ENCODE data around the gene KLF18.
"Not testable (repeated sequence)": the region's sequence is repeated elsewhere in the genome, so short reads cannot be mapped to it uniquely, and the experiment has no call there.

The KLF18 gene

DNA sequence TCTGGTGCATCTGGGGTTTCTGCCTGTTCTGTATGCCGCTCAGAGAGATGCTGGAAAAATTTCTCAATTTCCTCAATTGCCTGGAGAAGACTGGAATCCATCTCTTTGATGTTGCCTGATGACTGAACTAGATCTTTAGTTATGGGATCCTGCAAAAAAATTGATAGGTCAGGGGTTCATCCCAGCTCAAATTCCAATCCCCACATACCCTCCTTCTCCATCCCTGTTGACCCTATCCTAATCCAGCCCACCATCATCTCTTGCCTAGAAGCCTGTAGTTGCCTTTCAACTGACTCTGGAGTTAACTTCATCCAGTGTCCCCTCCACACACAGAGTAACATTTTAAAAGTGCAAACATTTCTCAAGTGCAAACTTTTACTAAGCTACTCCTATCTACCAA lies at the start of gene KLF18:
TSS of gene KLF18 (minus strand) at position 101 of the 400 bp plus-strand sequence. CDS start at position 101, 0 bp downstream.
- DNase-seq: no peak

DNA sequence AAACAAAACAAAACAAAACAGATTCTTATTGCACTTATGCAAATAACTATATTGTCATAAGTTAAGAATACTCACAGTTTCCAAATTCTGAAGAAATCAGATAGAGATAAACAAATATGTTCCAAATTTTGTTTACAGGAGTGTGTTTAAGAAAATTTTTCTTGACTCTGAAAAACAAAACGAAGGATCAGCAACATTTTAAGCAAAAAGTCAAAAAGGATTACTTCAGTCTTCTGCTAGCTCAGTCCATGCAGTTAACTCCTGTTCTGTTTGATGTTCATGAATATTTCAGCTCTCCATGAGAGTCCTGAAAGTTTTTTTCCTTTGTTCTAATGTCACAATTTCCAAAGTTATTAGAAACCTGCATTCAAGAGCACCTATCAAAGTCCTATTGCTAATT lies 33.2 kb upstream of the KLF18 start:
- no peak for DNase-seq

DNA sequence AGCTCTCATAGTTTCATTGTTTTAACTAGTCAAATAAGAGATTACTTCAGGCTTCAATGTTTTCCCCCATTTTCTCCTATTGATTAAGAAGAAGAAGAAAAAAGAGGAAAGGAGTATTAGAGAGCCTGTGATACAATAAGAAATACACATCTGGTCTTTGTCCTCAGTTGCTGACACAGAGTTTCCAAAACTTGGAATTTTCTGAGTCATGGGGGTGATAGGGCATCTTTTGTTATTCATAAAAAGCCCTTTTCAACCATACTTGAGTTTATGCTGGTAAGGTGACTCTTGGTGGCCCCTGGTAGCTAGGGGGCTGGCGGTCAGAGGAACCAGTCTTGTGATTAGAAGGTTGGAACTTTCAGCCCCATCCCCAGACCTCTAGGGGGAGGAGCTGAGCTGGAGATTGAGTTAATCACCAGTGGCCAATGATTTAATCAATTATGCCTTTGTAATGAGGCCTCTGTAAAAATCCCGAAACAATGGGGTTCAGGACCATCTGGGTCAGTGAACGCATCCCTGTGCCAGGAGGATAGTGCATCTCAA lies 28.9 kb upstream of the KLF18 start:
- DNase-seq: no peak

DNA sequence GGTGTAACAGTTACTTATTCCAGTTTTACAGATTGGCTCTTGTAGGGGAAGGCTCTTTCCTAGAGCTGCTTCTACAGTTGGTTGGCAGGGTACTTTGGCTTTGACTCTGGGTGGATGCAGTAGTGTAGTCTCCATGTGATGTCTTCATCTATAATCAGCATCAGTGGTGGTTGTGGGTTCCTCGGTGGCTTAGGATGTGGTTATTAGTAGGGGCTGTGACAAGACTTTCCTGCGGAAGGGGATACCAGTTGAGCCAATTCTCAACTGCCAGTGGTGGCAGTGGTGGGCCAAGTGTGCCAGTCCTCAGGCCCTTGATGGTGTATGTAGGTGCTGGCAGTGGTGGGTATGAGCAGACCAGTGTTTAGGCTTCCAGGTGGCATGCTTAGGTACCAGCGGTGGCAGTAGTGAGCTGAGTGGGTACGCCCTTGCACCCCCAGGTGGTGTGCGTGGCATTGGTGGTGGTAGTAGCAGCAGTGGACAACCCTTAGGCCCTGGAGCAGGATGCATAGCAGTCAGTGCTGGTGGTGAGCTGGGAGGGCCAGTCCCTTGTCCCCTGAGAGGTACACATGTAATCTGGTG lies 27.2 kb upstream of the KLF18 start:
- no peak for DNase-seq

DNA sequence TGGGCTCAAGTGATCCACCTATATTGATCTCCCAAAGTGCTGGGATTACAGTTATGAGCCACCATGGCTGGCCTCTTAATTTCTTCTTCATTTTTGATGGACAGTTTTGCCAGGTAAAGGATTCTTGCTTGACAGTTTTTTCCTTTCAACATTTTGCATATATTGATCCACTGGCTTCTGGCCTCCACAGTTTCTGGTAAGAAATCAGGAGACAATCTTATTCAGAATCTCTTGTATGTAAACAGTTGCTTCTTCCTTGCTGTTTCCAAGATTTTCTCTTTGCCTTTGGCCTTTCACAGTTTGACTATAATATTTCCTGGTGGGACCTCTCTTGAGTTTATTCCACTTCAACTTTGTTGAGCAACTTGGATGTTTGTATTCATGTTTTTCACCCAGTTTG lies 20.1 kb upstream of the KLF18 start:
- no peak for DNase-seq

DNA sequence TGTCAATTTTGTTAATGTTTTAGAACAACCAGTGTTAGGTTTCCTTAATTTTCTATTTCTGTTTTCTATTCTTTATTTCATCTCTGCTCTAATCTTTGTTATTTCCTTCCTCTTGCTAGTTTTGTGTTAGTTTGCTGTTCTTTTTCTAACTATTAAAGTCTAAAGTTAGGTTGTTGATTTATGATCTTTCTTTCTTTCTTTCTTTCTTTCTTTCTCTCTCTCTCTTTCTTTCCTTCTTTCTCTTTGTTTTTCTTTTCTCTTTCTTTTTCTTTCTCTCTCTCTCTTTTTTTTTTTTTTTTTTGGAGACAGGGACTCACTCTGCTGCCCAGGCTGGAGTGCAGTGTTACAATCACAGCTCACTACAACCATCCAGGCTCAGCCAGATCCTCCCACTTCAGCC lies 17.4 kb upstream of the KLF18 start:
- no peak for DNase-seq

DNA sequence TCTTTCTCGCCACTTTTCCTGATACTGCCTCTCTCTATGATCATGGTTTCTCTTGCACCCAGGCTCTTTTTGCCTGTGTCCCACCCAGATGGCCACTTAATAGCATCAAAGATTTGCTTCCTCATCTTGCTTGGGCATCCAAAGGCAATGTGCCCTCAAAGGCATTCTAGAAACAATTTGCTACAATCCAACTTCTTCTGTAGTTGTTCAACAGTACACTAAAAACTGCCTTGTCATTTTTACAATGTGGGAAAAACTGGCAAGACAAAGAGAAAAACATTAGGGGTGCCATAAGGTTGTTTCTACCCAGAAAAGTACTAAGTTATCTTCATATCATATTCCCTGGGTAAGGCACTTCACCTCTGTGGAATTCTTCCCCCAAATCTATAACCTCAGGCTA lies 16.5 kb upstream of the KLF18 start:
- no peak for DNase-seq

DNA sequence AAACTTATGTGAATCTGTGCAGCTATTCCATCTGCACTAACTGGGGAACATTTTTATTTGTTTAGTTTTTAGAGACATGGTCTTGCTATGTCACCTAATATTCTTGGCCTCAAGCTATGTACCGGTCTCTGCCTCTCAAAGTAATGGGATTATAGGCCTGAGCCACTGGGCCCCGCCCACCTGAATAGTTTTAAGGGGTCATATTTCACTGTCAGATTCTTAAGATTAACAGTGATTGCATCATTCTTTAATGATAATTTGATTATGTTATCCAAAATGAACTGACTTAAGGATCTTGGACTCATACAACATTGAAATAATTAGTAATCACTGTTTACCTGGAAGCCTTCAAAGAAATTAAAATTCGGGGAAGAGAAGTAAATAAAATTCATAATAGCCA lies 12.6 kb upstream of the KLF18 start:
- no peak for DNase-seq

DNA sequence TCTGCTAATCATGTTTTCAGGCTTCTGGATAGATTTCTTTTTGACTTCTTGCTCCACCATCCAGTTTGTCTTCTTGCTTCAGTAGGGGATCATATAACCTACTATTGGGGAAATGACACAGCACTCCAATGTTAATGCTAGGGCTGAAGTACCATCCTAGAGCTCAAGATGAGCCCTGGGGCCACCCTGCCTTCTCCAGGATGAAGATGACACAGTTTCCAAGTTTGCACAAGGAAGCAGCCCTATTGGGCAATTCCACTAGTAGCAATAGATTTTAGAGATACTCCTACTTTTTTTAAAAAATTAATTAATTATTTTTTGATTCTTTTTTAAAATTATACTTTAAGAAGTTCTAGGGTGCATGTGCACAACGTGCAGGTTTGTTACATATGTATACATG lies 11.3 kb upstream of the KLF18 start:
- DNase-seq: no peak

DNA sequence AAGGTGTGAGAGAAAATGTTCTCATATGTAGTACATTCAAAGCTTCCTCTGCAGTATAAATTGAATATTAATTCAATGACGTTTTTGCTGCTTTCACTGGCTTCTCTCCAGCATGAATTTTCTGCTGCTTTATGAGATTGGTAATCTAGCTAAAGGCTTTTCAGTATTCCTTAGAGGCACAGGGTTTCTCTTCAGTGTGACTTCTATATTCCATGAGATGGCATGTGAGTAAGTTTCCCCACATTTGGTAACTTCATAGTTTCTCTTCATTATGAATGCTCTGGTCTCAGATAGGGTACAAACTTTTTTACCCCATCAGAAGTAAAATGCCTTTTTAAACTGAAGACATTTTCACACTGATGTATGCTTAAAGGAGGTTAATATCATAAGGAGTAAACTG lies 10.4 kb upstream of the KLF18 start:
- no peak for DNase-seq

DNA sequence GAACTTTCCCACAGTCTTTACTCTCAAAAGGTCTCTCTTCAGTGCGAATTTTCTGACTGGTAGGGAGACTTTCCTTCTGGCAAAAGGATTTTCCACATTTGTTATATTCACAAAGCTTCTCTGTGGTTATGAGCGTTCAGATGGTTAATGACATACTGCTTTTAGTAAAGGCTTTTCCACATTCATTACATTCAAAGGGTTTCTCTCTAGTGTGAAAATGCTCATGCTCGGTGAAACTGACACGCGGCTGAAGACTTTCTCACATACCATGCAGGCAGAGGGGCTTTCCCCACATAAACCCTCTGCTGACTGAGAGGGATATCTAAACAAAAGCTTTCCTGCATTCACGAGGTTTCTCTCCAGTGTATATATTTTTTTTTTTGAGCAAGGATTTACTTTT lies 9.9 kb upstream of the KLF18 start:
- no peak for DNase-seq

DNA sequence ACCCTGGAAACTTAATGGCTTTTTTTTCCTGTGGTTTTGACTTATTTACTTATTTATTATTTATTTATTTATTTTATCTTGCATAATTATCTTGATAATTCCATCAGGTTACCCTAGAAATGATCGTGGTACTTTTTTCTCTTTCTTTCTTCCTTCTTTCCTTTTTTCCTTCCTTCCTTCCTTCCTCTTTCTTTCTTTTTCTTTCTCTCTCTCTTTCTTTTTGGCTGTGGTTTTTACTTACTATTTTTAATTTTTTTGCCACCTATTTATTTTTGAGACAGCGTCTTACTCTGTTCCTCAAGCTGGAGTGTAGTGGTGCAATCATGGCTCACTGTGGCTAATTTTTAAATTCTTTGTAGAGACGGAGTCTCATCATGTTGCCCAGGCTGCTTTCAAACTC lies 6.2 kb upstream of the KLF18 start:
- no peak for DNase-seq

DNA sequence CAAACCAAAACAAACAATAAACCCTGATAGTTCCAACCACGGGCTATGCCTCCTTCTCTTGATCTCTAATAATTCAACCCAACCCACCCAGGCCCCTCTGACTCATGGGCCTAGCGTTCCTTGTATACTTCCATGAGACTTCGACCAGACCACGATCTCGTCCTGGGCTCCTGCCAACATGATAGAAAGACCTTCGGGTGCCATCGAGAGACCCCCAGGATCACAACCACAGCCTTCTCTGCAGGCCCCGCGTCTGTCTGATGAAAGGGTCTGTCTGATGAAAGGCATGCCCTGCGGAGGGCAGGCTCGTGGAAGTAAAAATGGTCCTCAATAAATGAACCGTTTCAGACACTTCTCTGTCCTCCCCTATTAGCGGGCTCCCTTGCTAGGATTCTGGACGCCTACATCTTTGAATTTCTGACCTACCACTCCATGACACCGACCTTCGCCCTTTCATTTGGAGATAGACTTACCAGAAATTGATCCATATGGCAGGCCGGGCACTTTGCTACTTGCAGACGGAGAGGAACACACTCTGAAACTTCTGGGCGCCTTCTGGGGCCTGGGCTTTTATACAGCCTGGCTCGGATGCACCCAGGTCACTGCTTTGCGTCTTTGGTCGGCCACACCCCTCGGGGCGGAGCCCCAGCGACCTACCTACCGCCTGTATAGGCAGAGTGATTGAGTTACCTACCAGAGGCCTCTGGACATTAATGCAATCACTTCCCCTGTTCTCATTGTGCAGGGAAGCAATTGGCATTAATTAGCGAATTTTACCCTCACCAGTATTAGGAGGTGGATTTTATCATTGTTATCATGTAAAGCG lies 5.3 kb upstream of the KLF18 start:
- no peak for DNase-seq

DNA sequence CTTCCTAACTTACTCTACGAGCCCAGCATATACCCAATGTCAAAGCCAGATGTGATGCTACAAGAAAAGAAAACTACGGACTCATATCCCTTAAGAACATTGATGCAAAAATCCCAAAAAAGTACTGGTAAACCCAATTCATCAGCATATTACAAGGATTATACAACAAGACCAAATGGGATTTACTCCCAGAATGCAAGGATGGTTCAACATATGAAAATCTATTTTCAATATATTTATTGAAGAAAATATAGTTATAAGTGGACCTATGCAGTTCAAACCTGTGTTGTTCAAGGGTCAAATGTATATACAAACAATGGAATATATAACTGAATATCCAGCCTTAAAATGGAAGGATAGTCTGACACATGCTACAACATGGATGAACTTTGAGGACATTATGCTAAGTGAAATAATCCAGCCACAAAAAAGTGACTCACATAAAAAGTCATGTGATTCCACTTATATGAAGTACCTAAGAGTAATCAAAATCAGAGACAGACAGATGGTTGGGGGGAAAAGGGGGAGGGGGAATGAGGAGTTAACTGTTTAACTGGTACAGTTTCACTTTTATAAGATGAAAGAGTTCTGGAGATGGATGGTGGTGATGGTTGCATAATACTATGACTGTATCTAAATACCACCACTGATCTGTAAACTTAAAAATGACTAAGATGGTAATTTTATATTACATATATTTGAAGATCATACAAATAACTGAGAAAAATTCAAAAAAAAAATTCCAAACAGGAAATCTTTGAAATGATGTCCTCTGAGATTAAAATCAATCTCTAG lies 3.7 kb upstream of the KLF18 start:
- DNase-seq: no peak

DNA sequence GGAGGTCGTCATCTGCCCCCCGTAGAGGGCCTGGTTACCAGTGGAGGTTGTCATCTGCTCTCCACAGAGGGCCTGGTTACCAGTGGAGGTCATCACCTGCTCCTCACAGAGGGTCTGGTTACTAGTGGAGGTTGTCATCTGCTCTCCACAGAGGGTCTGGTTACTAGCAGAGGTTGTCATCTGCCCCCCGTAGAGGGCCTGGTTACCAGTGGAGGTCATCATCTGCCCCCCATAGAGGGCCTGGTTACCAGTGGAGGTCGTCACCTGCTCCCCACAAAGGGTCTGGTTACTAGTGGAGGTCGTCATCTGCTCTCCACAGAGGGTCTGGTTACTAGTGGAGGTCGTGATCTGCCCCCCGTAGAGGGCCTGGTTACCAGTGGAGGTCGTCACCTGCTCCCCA lies 1.9 kb downstream of the KLF18 start:
- DNase-seq: not testable (repeated sequence)

DNA sequence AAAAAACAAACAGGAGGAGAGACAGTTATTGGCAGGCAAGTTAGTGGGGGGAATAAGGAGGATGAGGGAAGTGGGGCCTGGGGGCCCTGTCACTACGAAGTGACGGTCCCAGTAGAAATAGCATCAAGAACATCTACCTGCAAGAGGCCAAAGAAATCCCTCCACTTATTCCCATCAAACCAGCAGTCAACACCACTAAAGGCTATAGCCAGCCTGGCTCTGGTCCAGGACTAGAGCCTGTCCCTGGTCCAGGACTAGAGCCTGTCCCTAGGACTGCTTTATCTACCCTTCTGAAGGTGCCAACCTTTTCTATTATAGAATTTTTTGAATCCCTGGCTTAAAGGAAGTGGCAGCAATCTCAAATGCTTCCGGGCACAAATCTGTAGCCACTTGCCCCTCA lies 3.2 kb downstream of the KLF18 start:
- no peak for DNase-seq

DNA sequence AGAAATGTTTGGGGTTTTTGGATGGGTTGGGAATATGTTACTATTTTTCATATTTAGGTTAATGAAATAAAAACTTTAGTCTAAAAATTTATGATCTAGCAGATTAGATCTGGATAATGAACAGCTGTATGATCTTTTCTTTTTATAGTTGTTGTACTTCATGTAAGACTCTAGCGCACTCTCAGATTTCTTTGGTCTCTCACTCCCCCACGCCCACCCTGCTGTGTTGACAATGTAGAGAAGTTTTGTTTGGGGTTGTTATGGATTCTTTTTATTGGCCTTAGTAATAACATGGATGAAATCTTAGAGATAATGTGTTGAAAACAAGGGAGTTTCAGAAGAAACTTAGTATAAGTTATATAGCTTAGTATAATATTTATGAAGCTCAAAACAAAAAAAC lies 5.5 kb downstream of the KLF18 start:
- no peak for DNase-seq

DNA sequence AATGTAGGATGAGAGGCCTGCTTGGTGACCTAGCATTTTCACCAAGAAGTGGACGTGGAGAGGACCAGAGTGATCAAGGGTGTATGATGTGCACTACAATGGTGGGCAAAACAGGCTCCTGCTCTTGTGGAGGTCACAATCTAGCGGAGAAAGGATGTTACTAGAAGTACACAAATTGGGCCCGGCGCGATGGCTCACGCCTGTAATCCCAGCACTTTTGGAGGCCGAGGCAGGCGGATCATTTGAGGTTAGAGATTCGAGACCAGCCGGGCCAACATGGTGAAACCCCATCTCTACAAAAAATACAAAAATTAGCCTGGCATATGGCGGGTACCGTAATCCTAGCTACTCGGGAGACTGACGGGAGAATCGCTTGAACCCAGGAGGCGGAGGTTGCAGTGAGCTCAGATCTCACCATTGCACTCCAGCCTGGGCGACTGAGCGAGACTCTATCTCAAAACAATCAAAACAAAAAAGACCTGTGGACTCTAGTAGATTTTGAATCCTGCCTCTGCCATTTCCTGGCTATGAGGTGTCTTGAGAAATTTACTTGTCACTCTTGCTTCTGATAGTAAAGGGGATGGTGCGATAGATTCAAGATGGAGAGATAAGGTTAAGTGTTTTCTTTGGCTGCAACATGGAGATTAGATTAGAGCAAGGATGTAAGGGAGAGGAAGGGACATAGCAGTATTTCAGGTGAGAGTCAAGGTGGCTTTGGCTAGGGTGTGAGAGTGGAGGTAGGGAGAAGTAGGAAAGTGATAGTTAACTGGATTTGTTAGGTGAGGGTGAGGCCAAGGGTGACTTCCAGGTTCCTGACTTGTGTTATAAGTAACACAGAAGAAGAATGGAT lies 7.1 kb downstream of the KLF18 start:
- DNase-seq: no peak

DNA sequence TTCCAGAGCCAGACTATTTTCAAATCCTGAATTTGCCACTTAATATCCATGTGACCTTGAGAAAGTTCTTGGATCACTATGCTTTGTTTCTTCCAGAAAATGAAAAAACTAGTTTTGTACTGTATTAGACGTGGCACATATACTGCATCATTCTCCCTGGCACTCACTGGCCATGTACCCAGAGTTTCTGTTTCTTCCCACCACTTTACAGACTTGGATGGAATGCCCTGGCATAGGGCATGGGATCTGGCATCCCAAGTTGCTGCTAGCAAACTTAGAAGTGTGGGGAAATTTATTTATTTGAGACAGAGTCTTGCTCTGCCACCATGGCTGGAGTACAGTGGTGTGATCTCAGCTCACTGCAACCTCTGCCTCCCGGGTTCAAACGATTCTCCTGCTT lies 10.0 kb downstream of the KLF18 start:
- no peak for DNase-seq

DNA sequence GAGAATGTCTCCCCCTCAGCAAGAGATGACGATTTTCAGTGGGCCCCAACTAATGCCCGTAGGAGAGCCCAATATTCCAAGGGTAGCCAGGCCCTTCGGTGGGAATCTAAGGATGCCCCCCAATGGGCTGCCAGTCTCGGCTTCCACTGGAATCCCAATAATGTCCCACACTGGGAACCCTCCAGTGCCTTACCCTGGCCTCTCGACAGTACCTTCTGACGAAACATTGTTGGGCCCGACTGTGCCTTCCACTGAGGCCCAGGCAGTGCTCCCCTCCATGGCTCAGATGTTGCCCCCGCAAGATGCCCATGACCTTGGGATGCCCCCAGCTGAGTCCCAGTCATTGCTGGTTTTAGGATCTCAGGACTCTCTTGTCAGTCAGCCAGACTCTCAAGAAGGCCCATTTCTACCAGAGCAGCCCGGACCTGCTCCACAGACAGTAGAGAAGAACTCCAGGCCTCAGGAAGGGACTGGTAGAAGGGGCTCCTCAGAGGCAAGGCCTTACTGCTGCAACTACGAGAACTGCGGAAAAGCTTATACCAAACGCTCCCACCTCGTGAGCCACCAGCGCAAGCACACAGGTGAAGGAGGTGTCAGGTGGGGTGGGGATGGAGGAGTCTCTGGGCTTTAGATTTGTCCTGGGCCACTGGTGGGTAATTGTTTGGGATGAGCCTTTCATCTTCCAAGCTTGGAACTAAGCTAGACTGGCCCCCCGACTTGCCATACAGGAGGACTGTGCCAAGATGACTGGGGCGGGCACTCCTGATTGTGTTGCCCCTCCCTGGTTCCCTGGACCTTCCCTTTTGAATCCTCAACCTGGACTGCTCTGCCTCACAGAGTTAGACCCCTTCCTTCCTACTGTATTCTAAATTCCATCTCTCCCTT lies 11.6 kb downstream of the KLF18 start:
- DNase-seq: no peak

DNA sequence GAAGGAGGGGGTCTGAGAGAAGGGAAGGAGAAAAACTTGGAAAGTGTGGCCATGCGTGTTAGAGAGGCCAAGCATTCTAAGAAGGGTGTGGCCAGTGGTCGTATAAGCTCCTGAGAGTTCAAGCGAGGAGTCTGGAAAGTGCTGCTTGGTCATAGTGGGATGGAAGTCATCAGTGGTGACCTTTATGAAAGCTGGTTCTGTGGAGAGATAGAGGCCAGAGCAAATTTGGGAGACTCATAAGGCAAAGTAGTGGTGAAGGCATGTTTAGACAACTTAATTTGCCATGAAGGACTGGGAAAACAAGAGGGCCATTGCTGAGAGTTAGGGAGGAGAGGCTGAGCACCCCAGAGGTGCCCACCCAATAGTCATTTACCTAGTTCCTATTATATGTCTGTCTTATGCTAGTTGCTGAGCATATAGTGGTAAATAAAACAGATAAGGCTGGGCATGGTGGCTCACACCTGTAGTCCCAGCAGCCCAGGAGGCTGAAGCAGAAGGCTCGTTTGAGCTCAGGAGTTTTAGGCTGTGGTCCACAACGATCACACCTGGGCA lies 21.0 kb downstream of the KLF18 start:
- DNase-seq: no peak
